LNCaP clone FGC (cell line): ENCODE data around the gene KRTAP17-1.

Source experiments
- DNase-seq: peaks from one replicate; pipeline ENCODE4 v3.0.0-alpha.2; 2011; ENCODE audit warnings: low read depth
- H3K4me3 ChIP-seq: 2 replicates; pipeline ENCODE4 v1.5.1; 2011; ENCODE audit warnings: mild to moderate bottlenecking, low read depth, low read length, control low read depth
- TF ChIP-seq, protein P1 (sequence below): IDR thresholded peaks from 2 replicates; pipeline ENCODE4 v1.5.1; 2012; ENCODE audit warnings: mild to moderate bottlenecking; ENCODE audit not compliant: control insufficient read depth, insufficient read depth; ENCODE audit errors: extremely low read depth

KRTAP17-1 gene

DNA sequence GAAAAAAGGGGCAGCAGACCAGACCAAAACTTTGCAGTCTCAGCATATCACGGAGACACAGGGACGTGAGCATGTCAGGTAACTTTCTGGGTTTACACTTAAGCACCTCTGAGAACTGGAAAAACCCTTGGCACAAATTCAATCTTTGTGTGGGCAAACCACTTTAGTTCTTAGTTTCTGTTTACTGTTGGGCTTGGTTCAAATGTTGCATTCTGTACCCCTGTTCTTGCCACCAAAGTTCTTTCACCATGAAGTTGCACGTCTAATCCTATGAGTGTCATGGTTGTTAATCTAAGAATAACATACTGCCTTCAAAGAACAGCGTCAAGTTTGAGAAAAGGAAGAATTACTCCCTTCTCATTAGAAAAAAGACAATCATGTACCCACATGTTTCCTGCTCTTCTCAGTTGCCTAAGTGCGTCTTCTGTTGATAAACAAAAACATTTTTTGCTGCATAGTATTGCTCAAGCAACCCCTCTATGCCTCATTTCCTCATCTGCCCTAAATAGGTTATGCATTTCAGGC, 23.5 kb upstream of the KRTAP17-1 start:
- no peak overlapping the region for H3K4me3 ChIP-seq
- TF ChIP-seq, protein P1, sequence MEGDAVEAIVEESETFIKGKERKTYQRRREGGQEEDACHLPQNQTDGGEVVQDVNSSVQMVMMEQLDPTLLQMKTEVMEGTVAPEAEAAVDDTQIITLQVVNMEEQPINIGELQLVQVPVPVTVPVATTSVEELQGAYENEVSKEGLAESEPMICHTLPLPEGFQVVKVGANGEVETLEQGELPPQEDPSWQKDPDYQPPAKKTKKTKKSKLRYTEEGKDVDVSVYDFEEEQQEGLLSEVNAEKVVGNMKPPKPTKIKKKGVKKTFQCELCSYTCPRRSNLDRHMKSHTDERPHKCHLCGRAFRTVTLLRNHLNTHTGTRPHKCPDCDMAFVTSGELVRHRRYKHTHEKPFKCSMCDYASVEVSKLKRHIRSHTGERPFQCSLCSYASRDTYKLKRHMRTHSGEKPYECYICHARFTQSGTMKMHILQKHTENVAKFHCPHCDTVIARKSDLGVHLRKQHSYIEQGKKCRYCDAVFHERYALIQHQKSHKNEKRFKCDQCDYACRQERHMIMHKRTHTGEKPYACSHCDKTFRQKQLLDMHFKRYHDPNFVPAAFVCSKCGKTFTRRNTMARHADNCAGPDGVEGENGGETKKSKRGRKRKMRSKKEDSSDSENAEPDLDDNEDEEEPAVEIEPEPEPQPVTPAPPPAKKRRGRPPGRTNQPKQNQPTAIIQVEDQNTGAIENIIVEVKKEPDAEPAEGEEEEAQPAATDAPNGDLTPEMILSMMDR = no peak
- DNase-seq = no peak

DNA sequence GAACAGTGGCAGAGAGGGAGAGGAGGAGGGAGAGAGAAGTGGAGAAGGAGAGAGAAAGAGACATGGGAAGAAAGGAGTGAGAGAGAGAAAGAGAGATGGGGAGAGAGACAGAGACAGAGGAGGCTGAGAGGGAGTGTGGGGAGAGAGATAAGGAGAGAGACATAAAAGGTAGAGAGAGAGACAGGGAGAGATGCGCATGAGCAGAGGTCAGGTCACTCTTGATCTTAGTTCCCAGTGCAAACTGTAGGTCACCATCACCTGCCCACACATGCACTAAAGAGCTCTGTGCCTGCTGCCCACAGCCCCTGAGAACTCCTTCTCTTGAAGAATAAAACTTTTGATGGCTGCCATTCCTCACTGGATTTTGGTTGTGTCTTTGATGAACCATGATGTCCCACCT, 20.2 kb upstream of the KRTAP17-1 start:
- H3K4me3 ChIP-seq = no peak overlapping the region
- no peak for DNase-seq
- TF ChIP-seq, protein P1 = no peak

DNA sequence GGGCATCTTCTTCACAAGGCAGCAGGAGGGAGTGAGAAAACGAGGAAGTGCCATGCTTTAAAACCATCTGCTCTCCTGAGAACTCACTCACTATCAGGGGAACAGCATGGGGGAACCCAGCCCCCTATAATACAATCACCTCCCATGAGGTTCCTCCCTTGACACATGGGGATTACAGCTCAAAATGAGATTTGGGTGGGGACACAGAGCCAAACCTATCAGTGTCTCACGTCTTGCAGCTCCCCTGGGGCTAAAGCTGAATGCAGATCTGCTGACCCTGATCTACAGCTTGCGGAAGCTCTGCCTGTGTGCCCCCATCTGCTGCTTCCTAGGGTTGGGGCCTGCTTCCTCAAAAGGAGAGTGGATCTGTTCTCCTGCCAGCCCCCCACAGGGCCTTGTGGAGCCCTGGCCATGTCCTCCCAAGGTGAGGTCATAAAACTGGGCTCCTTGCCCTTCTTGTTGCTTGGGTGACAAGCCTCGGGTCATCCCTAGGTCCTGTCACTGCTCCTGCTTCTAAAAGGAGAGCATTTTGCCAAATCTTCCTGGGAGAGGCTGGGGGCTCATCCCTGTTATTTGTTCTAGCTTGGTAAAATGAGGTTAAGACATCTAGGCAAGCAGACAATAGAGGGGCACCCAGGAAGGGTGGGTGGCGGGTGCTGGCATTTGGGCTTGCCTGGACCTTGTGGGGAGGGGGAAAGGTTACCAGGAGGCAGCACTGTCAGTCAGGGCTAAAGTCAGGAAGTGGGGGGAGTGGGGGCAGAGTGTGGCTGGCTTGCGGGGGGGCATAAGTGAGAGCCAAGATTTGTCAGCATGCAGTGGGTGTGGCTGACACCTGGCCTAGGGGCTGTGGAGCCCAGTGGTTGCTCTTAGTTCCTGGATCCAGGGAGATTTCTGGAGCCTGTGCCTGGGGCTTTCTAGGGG, 19.1 kb upstream of the KRTAP17-1 start:
- DNase-seq = no peak
- no peak overlapping the region for H3K4me3 ChIP-seq
- TF ChIP-seq, protein P1 = no peak

DNA sequence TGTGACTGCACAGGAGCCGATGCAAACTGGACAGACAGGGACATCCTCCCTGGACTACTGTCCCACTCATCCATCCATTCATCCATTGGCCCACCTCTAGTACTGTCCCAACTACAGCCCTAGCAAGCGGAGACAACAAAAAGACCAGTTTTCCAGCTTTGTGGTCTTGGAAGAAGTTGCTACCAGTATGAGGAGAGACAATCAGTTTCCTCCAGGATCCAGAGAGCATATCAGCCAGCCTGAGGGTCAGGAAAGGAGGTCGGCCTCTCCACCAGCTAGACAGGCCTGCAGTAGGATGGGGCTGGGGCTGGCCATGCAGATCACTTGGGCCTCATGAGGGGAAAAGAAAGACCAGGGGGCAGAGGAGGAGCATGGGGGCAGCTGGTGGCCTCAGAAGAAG, 18.3 kb upstream of the KRTAP17-1 start:
- no peak for DNase-seq
- H3K4me3 ChIP-seq = no peak overlapping the region
- TF ChIP-seq, protein P1 = no peak

DNA sequence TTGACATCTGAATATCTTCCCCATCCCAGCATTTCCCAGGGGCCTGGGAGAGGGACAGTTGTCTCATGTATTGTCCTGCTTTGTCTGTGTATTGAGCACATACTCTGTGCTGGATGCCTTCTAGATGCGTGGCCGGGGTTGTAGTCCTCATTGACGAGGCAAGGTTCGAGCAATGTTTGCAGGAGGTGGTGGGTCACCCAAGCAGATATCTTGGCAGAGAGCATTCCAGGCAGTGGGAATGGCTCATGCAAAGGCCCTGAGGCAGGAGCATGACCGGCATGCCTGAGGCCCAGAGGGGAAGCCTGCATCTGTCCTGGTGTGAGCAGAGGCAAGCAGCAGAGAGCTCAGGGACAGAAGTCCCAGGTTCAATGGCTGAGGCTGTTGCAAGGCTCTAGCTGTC, 17.6 kb upstream of the KRTAP17-1 start:
- H3K4me3 ChIP-seq = no peak overlapping the region
- no peak for DNase-seq
- TF ChIP-seq, protein P1 = no peak

DNA sequence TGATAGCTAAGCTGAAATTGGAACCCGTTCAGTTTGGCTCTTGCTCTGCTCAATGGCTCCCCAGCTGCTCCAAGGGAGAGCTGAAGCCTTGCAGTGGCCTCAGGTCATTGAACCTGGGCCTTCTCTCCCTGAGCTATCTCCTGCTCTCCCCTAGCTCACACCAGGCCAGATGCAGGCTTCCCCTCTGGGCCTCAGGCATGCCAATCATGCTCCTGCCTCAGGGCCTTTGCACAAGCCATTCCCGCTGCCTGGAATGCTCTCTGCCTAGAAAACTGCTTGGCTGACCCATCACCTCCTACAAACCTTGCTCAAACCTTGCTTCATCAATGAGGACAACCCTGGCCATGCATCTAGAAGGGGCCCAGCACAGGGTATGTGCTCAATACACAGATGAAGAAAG, 16.7 kb upstream of the KRTAP17-1 start:
- TF ChIP-seq, protein P1 = no peak
- H3K4me3 ChIP-seq = no peak overlapping the region
- no peak for DNase-seq
